Activated CD8-positive, alpha-beta memory T cell treated with anti-CD3 and anti-CD28 coated beads for 36 hours (primary cell): ENCODE data around the gene SDHAF1. TPM values are rescaled to one million over a fixed set of nuclear protein-coding genes. Genes with fewer than 3 reads are reported as not detected.
"Not testable (repeated sequence)": the region's sequence is repeated elsewhere in the genome, so short reads cannot be mapped to it uniquely, and the experiment has no call there.

Source experiments
- CTCF ChIA-PET: fragments of 350-600 bp; sonication (Branson Sonifier 250); formaldehyde crosslinking; loops from one replicate; lab custom pipeline; 2021; ENCODE audit warnings: antibody characterized with exemption; lab: Charles Lee
- POLR2A ChIA-PET: fragments of 350-600 bp; sonication (Branson Sonifier 250); formaldehyde crosslinking; loops from one replicate; lab custom pipeline; 2021; ENCODE audit warnings: antibody characterized with exemption; lab: Charles Lee
- total RNA-seq, 2 experiments: library from RNA; stranded (reverse); gene quantifications; one replicate each; pipeline ENCODE4 v1.2.3, GENCODE V29; 2021

The SDHAF1 gene
- 10 to 100 TPM; 22.6 to 26.0 TPM for total RNA-seq

GRCh38 chr19:35995048-35995993 is at the start of gene SDHAF1:
SDHAF1 (plus strand) TSS chr19:35995188; CDS start chr19:35995275, 87 bp downstream.
- CTCF ChIA-PET: interaction anchor here (1.0 kb wide), 1 partner anchor 37 kb away, joined by 3 read pairs; no protein-coding TSS in a partner anchor
- POLR2A ChIA-PET: interaction anchor here (1.2 kb wide), 1 partner anchor 14 kb away, joined by 6 read pairs; the partner anchor contains the start of gene SYNE4

GRCh38 chr19:35946203-35946602 is 48.8 kb upstream of the SDHAF1 start:
- CTCF ChIA-PET: interaction anchor here (0.8 to 1.2 kb wide), 2 partner anchors 15 to 47 kb away, joined by 3 to 6 read pairs; no protein-coding TSS in a partner anchor
- POLR2A ChIA-PET: interaction anchor here (0.5 kb wide), 1 partner anchor 216 kb away, joined by 6 read pairs; no protein-coding TSS in a partner anchor

- POLR2A ChIA-PET: no interaction called here
- CTCF ChIA-PET: interaction anchor here (0.6 to 1.3 kb wide), 3 partner anchors 10 to 60 kb away, joined by 3 to 5 read pairs (median 3); no protein-coding TSS in a partner anchor
Observed at GRCh38 chr19:35949131-35949530, 45.9 kb upstream of the SDHAF1 start.

- ChIA-PET POLR2A (no interaction called here), CTCF (interaction anchor here (0.7 kb wide), 1 partner anchor 9 kb away, joined by 3 read pairs; no protein-coding TSS in a partner anchor)
Observed at GRCh38 chr19:35955881-35956634, 38.9 kb upstream of the SDHAF1 start.

- POLR2A ChIA-PET: not testable (repeated sequence)
- CTCF ChIA-PET: interaction anchor here (0.5 to 1.0 kb wide), 3 partner anchors 10 to 1480 kb away, joined by 3 read pairs; no protein-coding TSS in a partner anchor
Observed at GRCh38 chr19:35957411-35957810, 37.6 kb upstream of the SDHAF1 start.

GRCh38 chr19:35958660-35959039 is 36.3 kb upstream of the SDHAF1 start:
- ChIA-PET CTCF (interaction anchor here (0.7 to 1.6 kb wide), 8 partner anchors 8 to 169 kb away, joined by 3 to 5 read pairs (median 3); partner anchors contain the start of gene THAP8), POLR2A (no interaction called here)

GRCh38 chr19:35959040-35959967 is 35.7 kb upstream of the SDHAF1 start:
- ChIA-PET CTCF (interaction anchor here (0.9 to 1.6 kb wide), 7 partner anchors 10 to 169 kb away, joined by 3 to 5 read pairs (median 3); partner anchors contain the start of gene THAP8), POLR2A (no interaction called here)

GRCh38 chr19:35959968-35960320 is 35.0 kb upstream of the SDHAF1 start:
- ChIA-PET POLR2A (no interaction called here), CTCF (interaction anchor here (1.1 kb wide), 1 partner anchor 10 kb away, joined by 5 read pairs; no protein-coding TSS in a partner anchor)

GRCh38 chr19:35960432-35960972 is 34.5 kb upstream of the SDHAF1 start:
- CTCF ChIA-PET: interaction anchor here (1.1 kb wide), 1 partner anchor 11 kb away, joined by 5 read pairs; no protein-coding TSS in a partner anchor

GRCh38 chr19:35963514-35963913 is 31.5 kb upstream of the SDHAF1 start:
- ChIA-PET CTCF (no interaction called here), POLR2A (no interaction called here)

More at GRCh38 chr19:35960432-35960972, 34.5 kb upstream of the SDHAF1 start:
- POLR2A ChIA-PET: no interaction called here

- CTCF ChIA-PET: interaction anchor here (1.3 kb wide), 1 partner anchor 9 kb away, joined by 3 read pairs; no protein-coding TSS in a partner anchor
- POLR2A ChIA-PET: interaction anchor here (0.5 kb wide), 1 partner anchor 634 kb away, joined by 3 read pairs; no protein-coding TSS in a partner anchor
Observed at GRCh38 chr19:35966771-35967170, 28.2 kb upstream of the SDHAF1 start.

- CTCF ChIA-PET: no interaction called here
- POLR2A ChIA-PET: no interaction called here
Observed at GRCh38 chr19:35973487-35973886, 21.5 kb upstream of the SDHAF1 start.

- CTCF ChIA-PET: no interaction called here
- POLR2A ChIA-PET: no interaction called here
Observed at GRCh38 chr19:35975608-35976214, 19.3 kb upstream of the SDHAF1 start.

- ChIA-PET CTCF (no interaction called here), POLR2A (no interaction called here)
Observed at GRCh38 chr19:35977446-35978222, 17.4 kb upstream of the SDHAF1 start.

GRCh38 chr19:35978271-35978670 is 16.7 kb upstream of the SDHAF1 start:
- POLR2A ChIA-PET: no interaction called here
- CTCF ChIA-PET: no interaction called here

GRCh38 chr19:35978832-35979365 is 16.1 kb upstream of the SDHAF1 start:
- CTCF ChIA-PET: no interaction called here
- POLR2A ChIA-PET: no interaction called here
